Chondrocyte (in vitro differentiated cells): ENCODE data around the gene RAB7B. TPM values are rescaled to one million over a fixed set of nuclear protein-coding genes. Genes with fewer than 3 reads are reported as not detected.

Source experiments
- DNase-seq: peaks from one replicate; pipeline ENCODE4 v3.0.0; 2021; ENCODE audit warnings: mixed read lengths, low spot score
- H3K27ac Mint-ChIP-seq: one replicate; pipeline ENCODE4 v1.8.0; 2021; ENCODE audit warnings: mild to moderate bottlenecking, moderate library complexity, mixed read lengths; ENCODE audit not compliant: unreplicated experiment
- H3K27me3 Mint-ChIP-seq: 2 replicates; pipeline ENCODE4 v1.8.0; 2021; ENCODE audit warnings: low read depth, mixed read lengths
- H3K36me3 Mint-ChIP-seq: 2 replicates; pipeline ENCODE4 v1.8.0; 2021; ENCODE audit warnings: low read depth, mixed read lengths
- H3K4me1 Mint-ChIP-seq: 2 replicates; pipeline ENCODE4 v1.8.0; 2021; ENCODE audit warnings: low read depth, mild to moderate bottlenecking, mixed read lengths
- H3K4me3 Mint-ChIP-seq: one replicate; pipeline ENCODE4 v1.8.0; 2021; ENCODE audit warnings: mild to moderate bottlenecking, moderate library complexity, mixed read lengths; ENCODE audit not compliant: unreplicated experiment
- H3K9me3 Mint-ChIP-seq: 2 replicates; pipeline ENCODE4 v1.8.0; 2021; ENCODE audit warnings: low read depth, mixed read lengths
- CTCF ChIP-seq: fragments of 200-600 bp; sonication (generic); IDR thresholded peaks from 2 replicates; pipeline ENCODE4 v1.5.0; 2021; ENCODE audit warnings: antibody characterized with exemption, mild to moderate bottlenecking, moderate library complexity
- total RNA-seq: library from RNA; stranded (reverse); gene quantifications from 3 replicates; pipeline ENCODE4 v1.2.1, GENCODE V29; 2021

RAB7B gene
- total RNA-seq, 1 donor from 2014 or later: 4.5 TPM

GRCh38 chr1:205930799-205931281 is 72.4 kb downstream of the RAB7B start:
- Mint-ChIP-seq H3K4me3 (no peak overlapping the region), H3K4me1 (peaks cover 7% of the 10 kb centered on the region), H3K27ac (no peak overlapping the region), H3K9me3 (no peaks in the 10 kb centered on the region), H3K27me3 (no peaks in the 10 kb centered on the region), H3K36me3 (no peaks in the 10 kb centered on the region)
- no peak for TF ChIP-seq CTCF
- DNase-seq: no peak

- DNase-seq: no peak
- Mint-ChIP-seq H3K4me3 (no peak overlapping the region), H3K27me3 (no peaks in the 10 kb centered on the region), H3K4me1 (peaks cover 7% of the 10 kb centered on the region), H3K27ac (no peak overlapping the region), H3K36me3 (no peaks in the 10 kb centered on the region), H3K9me3 (no peaks in the 10 kb centered on the region)
- TF ChIP-seq CTCF: no peak
Measured at GRCh38 chr1:205930195-205930577, 73.0 kb downstream of the RAB7B start.

- Mint-ChIP-seq H3K27ac (no peak overlapping the region), H3K27me3 (no peaks in the 10 kb centered on the region), H3K4me3 (no peak overlapping the region), H3K9me3 (no peaks in the 10 kb centered on the region), H3K4me1 (peaks cover 7% of the 10 kb centered on the region), H3K36me3 (no peaks in the 10 kb centered on the region)
- no peak for TF ChIP-seq CTCF
- DNase-seq: no peak
Measured at GRCh38 chr1:205929496-205930194, 73.5 kb downstream of the RAB7B start.

- no peaks in the 10 kb centered on the region for H3K27me3 Mint-ChIP-seq
- no peak overlapping the region for H3K27ac Mint-ChIP-seq
- H3K9me3 Mint-ChIP-seq: no peaks in the 10 kb centered on the region
- H3K4me1 Mint-ChIP-seq: no peaks in the 10 kb centered on the region
- DNase-seq: no peak
- TF ChIP-seq CTCF: no peak
- no peak overlapping the region for H3K4me3 Mint-ChIP-seq
- no peaks in the 10 kb centered on the region for H3K36me3 Mint-ChIP-seq
Measured at GRCh38 chr1:205928317-205928716, 74.9 kb downstream of the RAB7B start.

GRCh38 chr1:205927676-205928075 is 75.5 kb downstream of the RAB7B start:
- no peaks in the 10 kb centered on the region for H3K36me3 Mint-ChIP-seq
- no peaks in the 10 kb centered on the region for H3K4me1 Mint-ChIP-seq
- H3K27me3 Mint-ChIP-seq: no peaks in the 10 kb centered on the region
- no peak for TF ChIP-seq CTCF
- no peak overlapping the region for H3K27ac Mint-ChIP-seq
- no peaks in the 10 kb centered on the region for H3K9me3 Mint-ChIP-seq
- DNase-seq: no peak
- H3K4me3 Mint-ChIP-seq: no peak overlapping the region
